SK-N-MC (cell line): ENCODE results near the gene MME.

Experiments used
- EZH2 ChIP-seq: fragments of 200-600 bp; sonication (generic); IDR thresholded peaks from one replicate; pipeline ENCODE4 v1.6.1; 2017; ENCODE audit warnings: antibody characterized with exemption
- POLR2AphosphoS5 ChIP-seq: IDR thresholded peaks from 2 replicates; pipeline ENCODE4 v1.6.1; 2012; ENCODE audit warnings: mild to moderate bottlenecking, low read depth, low read length, borderline replicate concordance

DNA sequence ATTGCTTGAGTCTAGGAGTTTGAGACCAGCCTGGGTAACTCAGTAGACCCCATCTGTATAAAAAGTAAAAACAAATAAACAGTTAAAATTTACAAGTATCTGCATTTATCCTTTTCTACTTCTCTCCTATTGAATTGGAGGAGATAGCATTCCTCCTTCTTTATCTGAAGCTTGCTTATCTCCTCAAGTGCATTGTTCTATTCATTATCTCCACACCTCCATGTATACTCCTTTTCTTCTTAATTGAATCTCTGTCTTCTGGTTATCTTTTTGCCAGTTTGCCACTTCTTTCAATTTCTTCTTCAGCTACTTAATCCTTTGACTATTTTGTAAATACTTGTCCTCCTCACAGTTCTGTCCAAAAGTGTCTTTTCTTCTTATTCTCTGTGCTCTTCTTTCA, 124.7 kb downstream of the MME start:
- TF ChIP-seq POLR2AphosphoS5 (no peak), EZH2 (no peak)
